Measurements from ENCODE around the gene ZNF714.

- TF ChIP-seq CTCF (IDR thresholded peaks at IDR 0.05; ENCODE audit: low read depth, low read length) (no peak), EZH2phosphoT487 (IDR thresholded peaks at IDR 0.05; ENCODE audit: low read depth) (no peak)
Measured at GRCh38 chr19:21115430-21115829, 33.4 kb downstream of the ZNF714 start.
